Natural killer cell treated with Interleukin-12 subunit alpha and Interleukin-12 subunit beta and Interleukin-15 and Interleukin-18, amount 100 ng/mL, for 72 hours (primary cell): ENCODE measurements around the gene NR2F2. TPM values are rescaled to one million over a fixed set of nuclear protein-coding genes. Genes with fewer than 3 reads are reported as not detected.

ENCODE experiments used
- ATAC-seq, 2 donors: fragments of 150-1000 bp; cut with Tn5 transposase in 1 of 2; sonication (Bioruptor Pico), chemical (Tn5 transposase) in 1 of 2; 2 replicates each; pipeline ENCODE4 v1.10.0; 2021
- DNase-seq: peaks from one replicate; pipeline ENCODE4 v3.0.0; 2022; ENCODE audit warnings: low spot score
- H3K27ac Mint-ChIP-seq, 2 donors: 1 replicate in 1 of 2; 2 replicates in 1 of 2; pipeline ENCODE4 v1.8.0; 2022; ENCODE audit warnings: mixed read lengths in 2 of 2, mild to moderate bottlenecking in 1 of 2, moderate library complexity in 1 of 2
- H3K27me3 Mint-ChIP-seq, 2 donors: 1 replicate in 1 of 2; 2 replicates in 1 of 2; pipeline ENCODE4 v1.8.0; 2022; ENCODE audit warnings: mixed read lengths in 2 of 2
- H3K36me3 Mint-ChIP-seq: one replicate; pipeline ENCODE4 v1.8.0; 2022; ENCODE audit warnings: mixed read lengths
- H3K4me1 Mint-ChIP-seq, 2 donors: 1 replicate in 1 of 2; 2 replicates in 1 of 2; pipeline ENCODE4 v1.8.0; 2022; ENCODE audit warnings: low read depth in 2 of 2, mixed read lengths in 2 of 2, mild to moderate bottlenecking in 1 of 2
- H3K4me3 Mint-ChIP-seq: one replicate; pipeline ENCODE4 v1.8.0; 2022; ENCODE audit warnings: mixed read lengths
- H3K9me3 Mint-ChIP-seq: 2 replicates; pipeline ENCODE4 v1.8.0; 2022; ENCODE audit warnings: mixed read lengths
- total RNA-seq, 2 donors: library from RNA; stranded (reverse); gene quantifications; one replicate each; pipeline ENCODE4 v1.2.3, GENCODE V29; 2022

NR2F2 gene
- total RNA-seq, 2 donors from 2014 or later: not detected

DNA sequence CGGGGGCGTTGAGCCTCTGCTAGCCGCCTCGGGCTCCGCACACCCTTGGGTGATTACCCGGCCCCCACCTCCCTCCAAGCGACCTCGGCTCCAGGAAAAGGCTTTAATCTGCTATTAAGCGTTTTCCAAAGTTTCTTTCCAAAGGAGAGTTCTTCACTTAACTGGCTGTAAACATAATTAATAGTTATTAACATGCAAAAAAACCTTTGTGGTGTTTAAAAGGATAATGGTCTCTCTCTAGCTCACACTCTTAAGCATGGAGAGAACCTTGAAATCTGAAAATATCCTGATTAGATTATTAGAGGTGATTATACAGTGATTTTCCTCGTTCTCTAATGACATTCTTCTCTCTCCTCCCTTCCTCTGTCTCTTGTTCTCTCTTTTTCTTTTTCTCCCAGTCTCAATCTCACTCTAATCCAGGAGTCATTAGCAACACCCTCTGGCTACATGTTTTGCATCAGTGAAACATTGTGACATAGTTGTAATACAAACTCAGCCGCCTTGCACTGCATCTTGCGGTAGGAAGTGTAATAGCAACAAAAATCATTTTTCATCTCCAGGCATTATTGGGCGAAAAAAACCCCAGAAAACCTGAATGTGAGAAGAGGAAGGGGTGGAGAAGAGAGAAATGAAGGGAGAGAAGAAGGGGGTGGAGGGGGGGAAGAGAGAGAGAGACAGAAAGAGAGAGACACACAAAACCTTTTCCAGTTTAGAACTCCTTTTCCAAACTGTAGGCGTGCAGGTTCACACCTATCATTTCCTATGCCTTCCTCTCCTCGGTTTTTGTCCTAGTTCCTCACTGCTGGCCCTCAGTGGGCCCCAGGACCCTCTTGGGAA lies 24.4 kb downstream of the NR2F2 start:
- no peak for DNase-seq
- H3K4me1 Mint-ChIP-seq: peaks cover 12 to 17% of the 10 kb centered on the region in 2 donors
- H3K36me3 Mint-ChIP-seq: peaks cover 11% of the 10 kb centered on the region
- H3K9me3 Mint-ChIP-seq: no peaks in the 10 kb centered on the region
- ATAC-seq: no peak
- no peak overlapping the region for H3K27ac Mint-ChIP-seq
- peaks cover 37 to 56% of the 10 kb centered on the region in 2 donors for H3K27me3 Mint-ChIP-seq
- no peak overlapping the region for H3K4me3 Mint-ChIP-seq

- no peak overlapping the region for H3K4me3 Mint-ChIP-seq
Observed at GRCh38 chr15:96355568-96356187, 25.2 kb downstream of the NR2F2 start.

DNA sequence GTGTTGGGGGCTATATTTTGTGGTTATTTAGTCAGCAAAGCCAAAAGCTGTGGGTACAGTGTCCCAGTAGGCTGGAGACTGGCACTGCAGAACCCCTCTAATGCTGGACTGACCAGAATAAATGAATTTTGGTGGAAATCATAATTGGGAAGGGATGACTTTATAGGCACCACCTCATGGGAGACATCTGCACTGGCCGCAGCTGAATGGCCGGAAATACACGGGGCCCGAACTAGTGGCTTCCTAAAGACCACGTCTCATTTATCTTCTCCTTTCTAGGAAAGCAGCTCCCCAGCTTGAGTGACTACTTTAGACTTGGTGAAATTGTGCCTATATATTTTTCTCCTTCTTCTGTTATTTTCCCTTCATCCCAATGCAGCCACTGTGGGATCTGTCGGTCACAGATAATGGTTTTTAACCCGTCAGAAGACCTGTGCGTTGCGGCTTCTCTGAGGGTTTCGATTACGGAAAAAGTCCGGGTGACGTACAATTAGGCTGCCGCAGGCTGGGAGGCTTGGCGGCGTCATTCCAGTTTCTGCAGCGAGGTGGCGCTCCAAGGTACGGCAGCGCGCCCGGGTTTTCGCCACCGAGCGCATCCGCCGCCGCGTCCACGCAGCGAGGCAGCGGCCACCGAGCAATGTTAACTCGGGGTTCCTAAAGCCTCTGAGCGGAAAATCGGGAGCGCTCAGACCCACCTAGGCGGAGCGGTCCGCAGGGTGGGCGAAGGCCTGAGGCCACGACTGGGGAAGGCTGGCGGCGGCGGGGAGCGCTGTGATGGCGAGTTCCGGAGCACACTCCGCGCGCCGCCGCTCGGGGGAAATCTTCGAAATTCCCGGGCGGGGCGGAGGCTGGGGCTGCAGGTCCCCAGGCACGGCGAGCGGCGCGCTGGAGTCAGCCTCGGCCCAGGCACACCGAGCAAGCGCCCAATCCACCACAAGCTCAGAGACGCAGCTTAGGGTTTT lies 26.3 kb downstream of the NR2F2 start:
- ATAC-seq (peak; percentile 77 to 78), DNase-seq (no peak)
- Mint-ChIP-seq H3K36me3 (peaks cover 6% of the 10 kb centered on the region), H3K27me3 (peaks cover 33 to 52% of the 10 kb centered on the region in 2 donors), H3K4me3 (peak overlapping the region; percentile 82), H3K9me3 (no peaks in the 10 kb centered on the region), H3K27ac (peak overlapping the region; percentile 13 to 16), H3K4me1 (peaks cover 12 to 20% of the 10 kb centered on the region in 2 donors)

More at GRCh38 chr15:96355568-96356187, 25.2 kb downstream of the NR2F2 start:
- Mint-ChIP-seq H3K27me3 (peaks cover 32 to 50% of the 10 kb centered on the region in 2 donors), H3K4me1 (peaks cover 12 to 17% of the 10 kb centered on the region in 2 donors), H3K27ac (no peak overlapping the region), H3K9me3 (no peaks in the 10 kb centered on the region), H3K36me3 (peaks cover 11% of the 10 kb centered on the region)
- DNase-seq: no peak
- ATAC-seq: no peak

GRCh38 chr15:96358001-96358801 lies 27.7 kb downstream of the NR2F2 start:
- ATAC-seq (no peak), DNase-seq (no peak)
- Mint-ChIP-seq H3K27ac (no peak overlapping the region), H3K36me3 (peaks cover 10% of the 10 kb centered on the region), H3K27me3 (peaks cover 35 to 58% of the 10 kb centered on the region in 2 donors), H3K9me3 (peaks cover 3% of the 10 kb centered on the region), H3K4me3 (peak overlapping the region; percentile 82), H3K4me1 (peaks cover 12 to 23% of the 10 kb centered on the region in 2 donors)

GRCh38 chr15:96358821-96359615 lies 28.5 kb downstream of the NR2F2 start:
- H3K4me3 Mint-ChIP-seq: no peak overlapping the region
- DNase-seq (no peak), ATAC-seq (no peak)
- H3K27me3 Mint-ChIP-seq: peaks cover 39 to 61% of the 10 kb centered on the region in 2 donors
- H3K27ac Mint-ChIP-seq: no peak overlapping the region
- H3K36me3 Mint-ChIP-seq: peaks cover 5% of the 10 kb centered on the region
- H3K9me3 Mint-ChIP-seq: peaks cover 3% of the 10 kb centered on the region
- H3K4me1 Mint-ChIP-seq: peaks cover 12 to 23% of the 10 kb centered on the region in 2 donors

DNA sequence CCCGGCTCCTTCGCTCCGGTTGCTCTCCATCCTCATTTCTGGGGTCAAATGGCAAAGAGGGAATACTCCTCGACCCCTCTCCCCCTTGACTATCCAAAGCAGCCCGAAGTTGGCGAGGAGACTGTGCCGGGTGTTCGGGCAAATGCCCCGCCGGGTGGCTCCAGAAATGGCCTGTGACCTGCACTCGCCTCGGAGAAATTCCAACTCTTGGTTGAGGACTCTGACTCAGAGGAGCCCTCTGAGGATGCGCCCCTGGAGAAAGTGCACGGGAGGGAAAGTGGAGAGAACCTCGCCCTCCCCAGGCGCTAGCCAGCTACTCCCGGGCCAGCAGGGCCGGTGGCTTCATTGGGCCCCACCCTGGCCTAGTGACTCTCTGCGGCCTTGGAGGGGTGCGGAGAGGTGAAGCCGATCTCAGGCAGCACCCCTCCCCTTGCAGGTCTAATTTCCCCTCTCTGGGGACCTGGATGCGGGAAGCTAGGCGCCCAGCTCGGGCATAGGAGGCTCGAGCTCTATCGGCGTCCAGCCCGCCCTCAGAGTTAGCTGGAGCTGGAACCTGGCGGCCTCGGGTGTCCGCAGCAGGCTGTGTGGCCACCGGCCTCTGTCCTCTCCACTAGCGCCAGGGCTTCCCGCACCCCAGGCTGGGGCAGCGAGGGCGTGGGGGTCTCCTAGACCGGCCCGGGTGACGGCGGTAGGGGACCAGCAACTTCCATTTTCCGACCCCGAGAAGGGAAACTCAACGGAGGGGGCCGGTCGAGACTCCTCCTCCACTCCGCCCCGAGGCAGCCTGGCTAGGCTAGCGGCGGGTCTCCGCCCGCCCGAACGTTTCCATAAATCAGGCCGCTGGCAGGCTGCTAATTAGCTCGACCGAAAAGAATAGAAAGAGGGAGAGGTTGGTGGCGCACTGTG lies 29.4 kb downstream of the NR2F2 start:
- ATAC-seq (no peak), DNase-seq (no peak)
- Mint-ChIP-seq H3K27me3 (peaks cover 42 to 69% of the 10 kb centered on the region in 2 donors), H3K4me3 (no peak overlapping the region), H3K36me3 (peaks cover 5% of the 10 kb centered on the region), H3K27ac (no peak overlapping the region), H3K4me1 (peaks cover 12 to 23% of the 10 kb centered on the region in 2 donors), H3K9me3 (peaks cover 3% of the 10 kb centered on the region)

- no peak overlapping the region for H3K27ac Mint-ChIP-seq
- peaks cover 3% of the 10 kb centered on the region for H3K9me3 Mint-ChIP-seq
- peaks cover 5% of the 10 kb centered on the region for H3K36me3 Mint-ChIP-seq
- ATAC-seq (no peak), DNase-seq (no peak)
- H3K4me1 Mint-ChIP-seq: peaks cover 12 to 23% of the 10 kb centered on the region in 2 donors
- peaks cover 44 to 70% of the 10 kb centered on the region in 2 donors for H3K27me3 Mint-ChIP-seq
- no peak overlapping the region for H3K4me3 Mint-ChIP-seq
Observed at GRCh38 chr15:96360581-96361308, 30.2 kb downstream of the NR2F2 start.

- ATAC-seq: no peak
- peaks cover 41 to 64% of the 10 kb centered on the region in 2 donors for H3K27me3 Mint-ChIP-seq
- H3K4me1 Mint-ChIP-seq: peaks cover 12 to 20% of the 10 kb centered on the region in 2 donors
- peaks cover 3% of the 10 kb centered on the region for H3K9me3 Mint-ChIP-seq
- peaks cover 5% of the 10 kb centered on the region for H3K36me3 Mint-ChIP-seq
- H3K27ac Mint-ChIP-seq: no peak overlapping the region
- no peak overlapping the region for H3K4me3 Mint-ChIP-seq
- DNase-seq: no peak
Observed at GRCh38 chr15:96361309-96362010, 31.0 kb downstream of the NR2F2 start.

- H3K9me3 Mint-ChIP-seq: peaks cover 3% of the 10 kb centered on the region
- no peak overlapping the region for H3K4me3 Mint-ChIP-seq
- peaks cover 5% of the 10 kb centered on the region for H3K36me3 Mint-ChIP-seq
- no peak for ATAC-seq
- H3K27ac Mint-ChIP-seq: no peak overlapping the region
- peaks cover 11 to 15% of the 10 kb centered on the region in 2 donors for H3K4me1 Mint-ChIP-seq
- DNase-seq: no peak
- peaks cover 39 to 58% of the 10 kb centered on the region in 2 donors for H3K27me3 Mint-ChIP-seq
Observed at GRCh38 chr15:96362011-96362754, 31.7 kb downstream of the NR2F2 start.
